B cell (primary cell): ENCODE data around the gene KAZN. TPM values are rescaled to one million over a fixed set of nuclear protein-coding genes. Genes with fewer than 3 reads are reported as not detected.

ENCODE experiments used
- ATAC-seq: fragments of 200-7000 bp; cut with Tn5 transposase; one replicate; pipeline ENCODE4 v1.10.0; 2021; ENCODE audit warnings: low read depth, mild to moderate bottlenecking, moderate number of reproducible peaks, moderate library complexity
- CTCF ChIA-PET: fragments of 350-600 bp; sonication (Branson Sonifier 250); formaldehyde crosslinking; loops from one replicate; lab custom pipeline; 2021; ENCODE audit warnings: antibody characterized with exemption, inconsistent platforms; lab: Charles Lee
- POLR2A ChIA-PET: fragments of 350-600 bp; sonication (Branson Sonifier 250); formaldehyde crosslinking; loops from one replicate; lab custom pipeline; 2021; ENCODE audit warnings: antibody characterized with exemption; lab: Charles Lee
- DNase-seq: peaks from one replicate; pipeline ENCODE4 v3.0.0; 2013
- H2AFZ ChIP-seq: 2 replicates; pipeline ENCODE4 v1.6.1; 2012; ENCODE audit warnings: mild to moderate bottlenecking, low read depth, low read length; ENCODE audit not compliant: insufficient read depth, poor library complexity, severe bottlenecking
- H3K27ac ChIP-seq, 2 donors: 1 replicate in 1 of 2; 2 replicates in 1 of 2; pipeline ENCODE4 v1.5.1; 2012 to 2013; ENCODE audit warnings: low read length in 2 of 2, mild to moderate bottlenecking in 2 of 2, moderate library complexity in 1 of 2
- H3K27me3 ChIP-seq, 4 experiments: fragments of 200-600 bp in 1 of 4; sonication (generic) in 1 of 4; replicated peaks in 1 of 4; 1 replicate in 2 of 4; 2 replicates in 2 of 4; pipeline versions ENCODE4 v1.6.1 to v1.7.0; 2013 to 2016; ENCODE audit warnings: low read length in 3 of 4, mild to moderate bottlenecking in 2 of 4, mixed read lengths in 1 of 4, moderate library complexity in 1 of 4; ENCODE audit not compliant: insufficient read depth in 4 of 4, control insufficient read depth in 3 of 4; ENCODE audit errors: control extremely low read depth in 1 of 4
- H3K36me3 ChIP-seq, 2 experiments: replicated peaks in 1 of 2; 1 replicate in 1 of 2; 2 replicates in 1 of 2; pipeline versions ENCODE4 v1.6.1 to v1.7.1; 2013; ENCODE audit warnings: low read length in 1 of 2; ENCODE audit not compliant: insufficient read depth in 2 of 2, control insufficient read depth in 1 of 2; ENCODE audit errors: control extremely low read depth in 1 of 2, extremely low read depth in 1 of 2
- H3K4me1 ChIP-seq, 2 donors: fragments of 200-600 bp in 1 of 2; sonication (generic) in 1 of 2; 1 replicate in 1 of 2; 2 replicates in 1 of 2; pipeline versions ENCODE4 v1.5.1 to v1.6.1; 2013 to 2017; ENCODE audit warnings: low read length in 2 of 2; ENCODE audit not compliant: control insufficient read depth in 2 of 2, insufficient read depth in 2 of 2
- H3K4me2 ChIP-seq: replicated peaks from 2 replicates; pipeline ENCODE3; 2012; ENCODE audit warnings: mild to moderate bottlenecking, low read depth, low read length; ENCODE audit not compliant: poor library complexity, severe bottlenecking
- H3K4me3 ChIP-seq, 5 experiments: fragments of 200-600 bp in 1 of 5; sonication (generic) in 1 of 5; 1 replicate in 3 of 5; 2 replicates in 2 of 5; pipeline versions ENCODE4 v1.5.1 to v1.7.0; 2011 to 2016; ENCODE audit warnings: low read length in 4 of 5, mild to moderate bottlenecking in 4 of 5, low read depth in 2 of 5, control low read depth in 1 of 5, moderate library complexity in 1 of 5; ENCODE audit not compliant: insufficient read depth in 1 of 5; ENCODE audit errors: control extremely low read depth in 1 of 5, extremely low read depth in 1 of 5
- H3K79me2 ChIP-seq: fragments of 200-600 bp; sonication (generic); one replicate; pipeline ENCODE4 v1.6.0; 2016; ENCODE audit warnings: low read length; ENCODE audit not compliant: control insufficient read depth, insufficient read depth
- H3K9ac ChIP-seq: fragments of 200-600 bp; sonication (generic); 2 replicates; pipeline ENCODE4 v1.6.1; 2017; ENCODE audit warnings: mild to moderate bottlenecking, low read length, moderate library complexity
- H3K9me3 ChIP-seq, 3 donors: one replicate each; pipeline versions ENCODE4 v1.6.1 to v1.7.1; 2013; ENCODE audit warnings: low read length in 2 of 3; ENCODE audit not compliant: control insufficient read depth in 2 of 3, insufficient read depth in 1 of 3; ENCODE audit errors: control extremely low read depth in 1 of 3
- H4K20me1 ChIP-seq: 2 replicates; pipeline ENCODE4 v1.6.0; 2012; ENCODE audit warnings: mild to moderate bottlenecking, low read length; ENCODE audit not compliant: insufficient read depth, control insufficient read depth, poor library complexity, severe bottlenecking
- H3K27ac Mint-ChIP-seq: one replicate; pipeline ENCODE4 v1.8.0; 2021; ENCODE audit warnings: mixed read lengths
- H3K27me3 Mint-ChIP-seq: one replicate; pipeline ENCODE4 v1.8.0; 2021; ENCODE audit warnings: mixed read lengths
- H3K4me1 Mint-ChIP-seq: one replicate; pipeline ENCODE4 v1.8.0; 2021; ENCODE audit warnings: mixed read lengths
- H3K4me3 Mint-ChIP-seq: one replicate; pipeline ENCODE4 v1.8.0; 2021; ENCODE audit warnings: mixed read lengths
- H3K9me3 Mint-ChIP-seq: one replicate; pipeline ENCODE4 v1.8.0; 2022; ENCODE audit warnings: mixed read lengths; ENCODE audit not compliant: insufficient read depth
- CTCF ChIP-seq: fragments of 200-600 bp; IDR thresholded peaks from one replicate; pipeline ENCODE4 v1.8.0; 2022; ENCODE audit warnings: antibody characterized with exemption, mild to moderate bottlenecking
- EZH2 ChIP-seq: IDR thresholded peaks from 2 replicates; pipeline ENCODE4 v1.6.1; 2012; ENCODE audit warnings: borderline replicate concordance, low read depth, mild to moderate bottlenecking, moderate library complexity, low read length; ENCODE audit not compliant: insufficient read depth, poor library complexity, severe bottlenecking
- WGBS: methylation state at CpG from one replicate; pipeline ENCODE4 v1.1.5; 2013; ENCODE audit warnings: missing lambda C conversion rate; ENCODE audit not compliant: insufficient coverage; 5-methylcytosine and 5-hydroxymethylcytosine counted together
- intact Hi-C: fragments of 100-400 bp; cut with micrococcal nuclease; formaldehyde crosslinking; loops from one replicate; pipeline ENCODE4 v1.10.0; 2022
- polyA plus RNA-seq: library from polyadenylated mRNA; depleted of rRNA; stranded (reverse); fragments of >200 nt; gene quantifications from 2 replicates; pipeline ENCODE4 v1.2.3, GENCODE V29; 2012
- total RNA-seq, 2 donors: library from RNA; stranded (reverse); fragments of 120-200 nt in 1 of 2; gene quantifications; 1 replicate in 1 of 2; 2 replicates in 1 of 2; pipeline versions ENCODE4 v1.2.3 to v1.2.4, GENCODE V29; 2013 to 2022

Gene KAZN
- total and polyA plus RNA-seq, 2 donors (not counting 1 experiment from before 2014, with no cell fraction given): 0.13 to 0.39 TPM

GRCh38 chr1:15122331-15122730, 523.8 kb downstream of the KAZN start:
- intact Hi-C loops: no loop called here
- Histone ChIP-seq H3K4me3 (no peak overlapping the region), H3K27me3 (peaks cover 0 to 7% (median 0%) of the 10 kb centered on the region in 4 experiments), H3K27ac (no peak overlapping the region), H2AFZ (no peak overlapping the region), H3K36me3 (no peaks in the 10 kb centered on the region), H4K20me1 (no peaks in the 10 kb centered on the region), H3K9ac (no peak overlapping the region), H3K4me1 (no peaks in the 10 kb centered on the region), H3K9me3 (peaks cover 0 to 5% (median 0%) of the 10 kb centered on the region in 3 donors), H3K4me2 (no peak overlapping the region), H3K79me2 (no peaks in the 10 kb centered on the region)
- ATAC-seq (no peak), DNase-seq (no peak)
- ChIA-PET CTCF (no interaction called here), POLR2A (no interaction called here)
- peaks cover 7% of the 10 kb centered on the region for H3K27me3 Mint-ChIP-seq
- H3K9me3 Mint-ChIP-seq: no peaks in the 10 kb centered on the region
- no peak overlapping the region for H3K27ac Mint-ChIP-seq
- H3K4me3 Mint-ChIP-seq: no peak overlapping the region
- no peaks in the 10 kb centered on the region for H3K4me1 Mint-ChIP-seq
- 98% methylated on average over 5 of the region's 7 CpGs for WGBS
- TF ChIP-seq CTCF (no peak), EZH2 (no peak)

GRCh38 chr1:15123270-15123669, 524.8 kb downstream of the KAZN start:
- ATAC-seq (no peak), DNase-seq (no peak)
- H3K27me3 ChIP-seq: peaks cover 0 to 7% (median 1%) of the 10 kb centered on the region in 4 experiments
- H3K4me3 ChIP-seq: no peak overlapping the region
- H3K4me1 Mint-ChIP-seq: no peaks in the 10 kb centered on the region
- intact Hi-C loops: no loop called here
- H3K27ac ChIP-seq: no peak overlapping the region
- ChIA-PET POLR2A (no interaction called here), CTCF (no interaction called here)
- H2AFZ ChIP-seq: no peak overlapping the region
- H3K4me3 Mint-ChIP-seq: no peak overlapping the region
- TF ChIP-seq EZH2 (no peak), CTCF (no peak)
- no peak overlapping the region for H3K9ac ChIP-seq
- no peaks in the 10 kb centered on the region for H3K79me2 ChIP-seq
- H3K36me3 ChIP-seq: no peaks in the 10 kb centered on the region
- no peaks in the 10 kb centered on the region for H4K20me1 ChIP-seq
- H3K9me3 ChIP-seq: peaks cover 0 to 5% (median 0%) of the 10 kb centered on the region in 3 donors
- H3K4me1 ChIP-seq: no peaks in the 10 kb centered on the region
- peaks cover 7% of the 10 kb centered on the region for H3K27me3 Mint-ChIP-seq
- H3K9me3 Mint-ChIP-seq: no peaks in the 10 kb centered on the region
- no peak overlapping the region for H3K27ac Mint-ChIP-seq
- H3K4me2 ChIP-seq: no peak overlapping the region
- 100% methylated on average over 1 of the region's 5 CpGs for WGBS
